HCT116 (cell line): Measurements from ENCODE around the gene SMPX.

Experiments used
- EGR1 ChIP-seq: IDR thresholded peaks from 2 replicates; pipeline ENCODE4 v1.6.1; 2012; ENCODE audit warnings: low read depth
- EZH2phosphoT487 ChIP-seq: fragments of 200-600 bp; IDR thresholded peaks from 2 replicates; pipeline ENCODE4 v1.6.1; 2018; ENCODE audit warnings: antibody characterized with exemption, borderline replicate concordance
- POLR2A ChIP-seq: IDR thresholded peaks from 2 replicates; pipeline ENCODE4 v1.7.0; 2011; ENCODE audit warnings: borderline replicate concordance; ENCODE audit not compliant: insufficient read depth, insufficient read length; ENCODE audit errors: extremely low read depth
- REST ChIP-seq: IDR thresholded peaks from 2 replicates; pipeline ENCODE4 v1.6.1; 2012; ENCODE audit warnings: low read depth
- SIN3A ChIP-seq: IDR thresholded peaks from 2 replicates; pipeline ENCODE4 v1.6.1; 2012; ENCODE audit warnings: low read depth
- TF ChIP-seq, protein P1 (sequence below), 3 experiments: fragments of 200-600 bp in 1 of 3; sonication (generic) in 1 of 3; IDR thresholded peaks in 2 of 3; conservative IDR thresholded peaks in 1 of 3; 2 replicates each; pipeline ENCODE4 v1.5.1; 2012 to 2017; ENCODE audit warnings: low read depth in 2 of 3, low read length in 2 of 3, antibody characterized with exemption in 1 of 3, borderline replicate concordance in 1 of 3, control low read depth in 1 of 3, mild to moderate bottlenecking in 1 of 3, mixed read lengths in 1 of 3, mixed run types in 1 of 3, moderate library complexity in 1 of 3; ENCODE audit not compliant: insufficient read depth in 1 of 3

- TF ChIP-seq POLR2A (no peak), EGR1 (no peak), EZH2phosphoT487 (no peak), REST (no peak), SIN3A (no peak)
- TF ChIP-seq, protein P1, sequence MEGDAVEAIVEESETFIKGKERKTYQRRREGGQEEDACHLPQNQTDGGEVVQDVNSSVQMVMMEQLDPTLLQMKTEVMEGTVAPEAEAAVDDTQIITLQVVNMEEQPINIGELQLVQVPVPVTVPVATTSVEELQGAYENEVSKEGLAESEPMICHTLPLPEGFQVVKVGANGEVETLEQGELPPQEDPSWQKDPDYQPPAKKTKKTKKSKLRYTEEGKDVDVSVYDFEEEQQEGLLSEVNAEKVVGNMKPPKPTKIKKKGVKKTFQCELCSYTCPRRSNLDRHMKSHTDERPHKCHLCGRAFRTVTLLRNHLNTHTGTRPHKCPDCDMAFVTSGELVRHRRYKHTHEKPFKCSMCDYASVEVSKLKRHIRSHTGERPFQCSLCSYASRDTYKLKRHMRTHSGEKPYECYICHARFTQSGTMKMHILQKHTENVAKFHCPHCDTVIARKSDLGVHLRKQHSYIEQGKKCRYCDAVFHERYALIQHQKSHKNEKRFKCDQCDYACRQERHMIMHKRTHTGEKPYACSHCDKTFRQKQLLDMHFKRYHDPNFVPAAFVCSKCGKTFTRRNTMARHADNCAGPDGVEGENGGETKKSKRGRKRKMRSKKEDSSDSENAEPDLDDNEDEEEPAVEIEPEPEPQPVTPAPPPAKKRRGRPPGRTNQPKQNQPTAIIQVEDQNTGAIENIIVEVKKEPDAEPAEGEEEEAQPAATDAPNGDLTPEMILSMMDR (IDR thresholded peaks at IDR 0.05 in 2 of 3, conservative IDR thresholded peaks at IDR 0.05 in 1 of 3; ENCODE audit: borderline replicate concordance in 1 of 3, insufficient read depth in 1 of 3, low read depth in 2 of 3, low read length in 2 of 3): no peak
Measured at GRCh38 chrX:21744060-21744459, 13.9 kb downstream of the SMPX start.
